NCI-H526 treated with DMSO at 0.1 percent for 48 hours (cell line): Measurements from ENCODE around the gene CBFB.

Experiments used
- DNase-seq: peaks from one replicate; lab custom pipeline; 2025; lab: John Stamatoyannopoulos, UW

CBFB gene

GRCh38 chr16:67129422-67129821 lies 100.5 kb downstream of the CBFB start:
- no peak for DNase-seq

GRCh38 chr16:67137605-67138004 lies 108.7 kb downstream of the CBFB start:
- DNase-seq: no peak

GRCh38 chr16:67141391-67141790 lies 112.4 kb downstream of the CBFB start:
- no peak for DNase-seq

- DNase-seq: no peak
Measured at GRCh38 chr16:67142342-67142741, 113.4 kb downstream of the CBFB start.

GRCh38 chr16:67144943-67145342 lies 116.0 kb downstream of the CBFB start:
- no peak for DNase-seq

GRCh38 chr16:67145746-67146145 lies 116.8 kb downstream of the CBFB start:
- no peak for DNase-seq

GRCh38 chr16:67146523-67147357 lies 117.8 kb downstream of the CBFB start:
- no peak for DNase-seq

GRCh38 chr16:67147437-67148140 lies 118.6 kb downstream of the CBFB start:
- no peak for DNase-seq

- DNase-seq: no peak
Measured at GRCh38 chr16:67148221-67148620, 119.3 kb downstream of the CBFB start.

GRCh38 chr16:67148656-67149275 lies 119.8 kb downstream of the CBFB start:
- no peak for DNase-seq

- DNase-seq: no peak
Measured at GRCh38 chr16:67149276-67150046, 120.5 kb downstream of the CBFB start.

- DNase-seq: no peak
Measured at GRCh38 chr16:67150047-67150832, 121.3 kb downstream of the CBFB start.
